ENCODE data around the gene GPS1.

Gene GPS1

GRCh38 chr17:82060001-82060380, 8.3 kb downstream of the GPS1 start:
- no peak for DNase-seq
- Histone ChIP-seq H3K36me3 (ENCODE audit: control insufficient read depth in 1 of 2, insufficient read depth in 2 of 2, low read length in 2 of 2) (peaks cover 83 to 88% of the 10 kb centered on the region in 2 experiments), H3K23ac (ENCODE audit: low read length) (no peak overlapping the region), H3K14ac (ENCODE audit: low read length) (no peak overlapping the region), H3K18ac (ENCODE audit: low read length) (no peak overlapping the region), H3K4me2 (ENCODE audit: low read length) (no peak overlapping the region), H2BK120ac (ENCODE audit: insufficient read depth, low read length, poor library complexity) (no peak overlapping the region), H4K91ac (ENCODE audit: low read depth, low read length) (no peak overlapping the region), H3K4me1 (ENCODE audit: control insufficient read depth in 1 of 2, insufficient read depth in 2 of 2, low read length in 2 of 2) (peaks cover 6% of the 10 kb centered on the region in 2 experiments), H4K8ac (ENCODE audit: low read depth, low read length) (no peak overlapping the region), H3K4me3 (ENCODE audit: low read depth, low read length) (no peak overlapping the region), H3K27ac (ENCODE audit: low read depth, low read length) (no peak overlapping the region), H3K79me2 (ENCODE audit: control insufficient read depth, insufficient read depth, low read length, poor library complexity) (peaks cover under 1% of the 10 kb centered on the region), H3K9me3 (ENCODE audit: insufficient read depth, low read depth, low read length) (peaks cover 2% of the 10 kb centered on the region), H3K4ac (ENCODE audit: low read depth, low read length) (no peak overlapping the region), H2AK5ac (ENCODE audit: low read length) (no peak overlapping the region), H4K12ac (ENCODE audit: low read depth, low read length) (no peak overlapping the region), H3K27me3 (ENCODE audit: insufficient read depth, low read length) (no peaks in the 10 kb centered on the region), H3K9ac (ENCODE audit: low read length) (no peak overlapping the region), H2BK12ac (ENCODE audit: low read length) (no peak overlapping the region), H2AFZ (ENCODE audit: insufficient read depth, low read length, poor library complexity) (no peak overlapping the region), H3K79me1 (ENCODE audit: low read length) (no peaks in the 10 kb centered on the region), H2BK5ac (ENCODE audit: low read depth, low read length, poor library complexity) (no peak overlapping the region)
- no CpG with 5 or more reads among the region's 16 CpGs for WGBS (ENCODE audit: extremely low coverage, insufficient coverage, insufficient read length)

- H2BK5ac ChIP-seq (ENCODE audit: low read depth, low read length, poor library complexity), result no peak overlapping the region
- H4K8ac ChIP-seq (ENCODE audit: low read depth, low read length), result no peak overlapping the region
- no peak overlapping the region for H3K4ac ChIP-seq (ENCODE audit: low read depth, low read length)
- H3K14ac ChIP-seq (ENCODE audit: low read length), result no peak overlapping the region
- H3K4me3 ChIP-seq (ENCODE audit: low read depth, low read length), result no peak overlapping the region
- no peak overlapping the region for H3K4me2 ChIP-seq (ENCODE audit: low read length)
- H3K79me2 ChIP-seq (ENCODE audit: control insufficient read depth, insufficient read depth, low read length, poor library complexity), result peaks cover 5% of the 10 kb centered on the region
- H4K91ac ChIP-seq (ENCODE audit: low read depth, low read length), result no peak overlapping the region
- no peak overlapping the region for H2AFZ ChIP-seq (ENCODE audit: insufficient read depth, low read length, poor library complexity)
- no peak overlapping the region for H2AK5ac ChIP-seq (ENCODE audit: low read length)
- H3K18ac ChIP-seq (ENCODE audit: low read length), result no peak overlapping the region
- no peak overlapping the region for H2BK120ac ChIP-seq (ENCODE audit: insufficient read depth, low read length, poor library complexity)
- H2BK12ac ChIP-seq (ENCODE audit: low read length), result no peak overlapping the region
- H3K27me3 ChIP-seq (ENCODE audit: insufficient read depth, low read length), result no peaks in the 10 kb centered on the region
- no peak overlapping the region for H3K23ac ChIP-seq (ENCODE audit: low read length)
- WGBS (ENCODE audit: extremely low coverage, insufficient coverage, insufficient read length), result no CpG with 5 or more reads among the region's 14 CpGs
- no peak overlapping the region for H3K9ac ChIP-seq (ENCODE audit: low read length)
- H3K27ac ChIP-seq (ENCODE audit: low read depth, low read length), result no peak overlapping the region
- peaks cover 6 to 7% of the 10 kb centered on the region in 2 experiments for H3K4me1 ChIP-seq (ENCODE audit: control insufficient read depth in 1 of 2, insufficient read depth in 2 of 2, low read length in 2 of 2)
- H4K12ac ChIP-seq (ENCODE audit: low read depth, low read length), result no peak overlapping the region
- DNase-seq, result no peak
- peaks cover 4% of the 10 kb centered on the region for H3K79me1 ChIP-seq (ENCODE audit: low read length)
- H3K9me3 ChIP-seq (ENCODE audit: insufficient read depth, low read depth, low read length), result peaks cover 2% of the 10 kb centered on the region
- peaks cover 78 to 82% of the 10 kb centered on the region in 2 experiments for H3K36me3 ChIP-seq (ENCODE audit: control insufficient read depth in 1 of 2, insufficient read depth in 2 of 2, low read length in 2 of 2)
These were observed 8.9 kb downstream of the GPS1 start for GRCh38 chr17:82060614-82061013.

DNA sequence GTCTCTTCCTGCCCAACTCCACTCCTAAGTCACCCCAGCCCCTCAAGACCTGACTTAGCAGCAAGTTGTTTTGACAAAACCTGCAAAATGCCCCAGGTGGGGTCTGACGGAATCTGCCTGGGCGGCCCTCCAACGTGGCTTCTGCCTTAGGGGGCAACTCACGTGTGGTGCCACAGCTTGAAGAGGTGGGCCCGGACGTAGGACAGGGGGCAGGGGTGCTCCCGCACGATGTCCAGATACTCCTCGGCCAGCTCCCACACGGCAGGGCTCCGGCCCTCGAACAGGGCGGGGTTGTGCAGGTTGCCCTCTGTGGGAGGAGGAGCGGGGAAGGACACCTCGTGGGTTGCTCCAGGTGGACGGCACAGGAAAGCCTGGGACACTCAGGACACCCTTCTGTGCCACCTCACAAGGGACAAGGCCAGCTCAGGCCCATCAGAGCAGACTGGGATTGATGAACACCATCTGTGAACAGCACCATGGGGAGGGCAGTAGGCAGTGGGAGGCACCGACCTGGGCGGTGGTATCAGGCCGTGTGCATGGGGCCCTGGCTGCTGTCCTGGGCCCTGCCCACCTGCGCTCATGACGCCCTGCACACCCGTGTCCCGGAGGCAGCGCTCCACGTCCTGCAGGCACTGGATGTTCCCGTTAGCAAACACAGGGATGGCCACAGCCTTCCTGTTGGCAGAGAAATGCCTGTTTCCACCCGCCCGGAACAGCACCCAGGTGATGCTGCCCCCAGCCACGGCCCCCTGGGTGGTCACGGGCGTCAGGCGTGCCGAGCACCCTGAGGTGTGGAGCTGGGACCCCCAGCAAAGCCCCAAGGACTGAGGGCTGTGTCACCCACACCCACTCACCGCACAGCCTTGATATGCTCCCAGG, 9.6 kb downstream of the GPS1 start:
- H2BK5ac ChIP-seq (ENCODE audit: low read depth, low read length, poor library complexity), result no peak overlapping the region
- no peak for DNase-seq
- H3K27ac ChIP-seq (ENCODE audit: low read depth, low read length), result no peak overlapping the region
- H3K4me3 ChIP-seq (ENCODE audit: low read depth, low read length), result no peak overlapping the region
- H3K9ac ChIP-seq (ENCODE audit: low read length), result no peak overlapping the region
- peaks cover 10% of the 10 kb centered on the region for H3K79me2 ChIP-seq (ENCODE audit: control insufficient read depth, insufficient read depth, low read length, poor library complexity)
- no peak overlapping the region for H3K14ac ChIP-seq (ENCODE audit: low read length)
- H3K27me3 ChIP-seq (ENCODE audit: insufficient read depth, low read length), result no peaks in the 10 kb centered on the region
- no peak overlapping the region for H4K8ac ChIP-seq (ENCODE audit: low read depth, low read length)
- no CpG with 5 or more reads among the region's 34 CpGs for WGBS (ENCODE audit: extremely low coverage, insufficient coverage, insufficient read length)
- H2BK120ac ChIP-seq (ENCODE audit: insufficient read depth, low read length, poor library complexity), result no peak overlapping the region
- no peak overlapping the region for H2AFZ ChIP-seq (ENCODE audit: insufficient read depth, low read length, poor library complexity)
- H3K79me1 ChIP-seq (ENCODE audit: low read length), result peaks cover 9% of the 10 kb centered on the region
- no peaks in the 10 kb centered on the region for H3K9me3 ChIP-seq (ENCODE audit: insufficient read depth, low read depth, low read length)
- no peak overlapping the region for H3K18ac ChIP-seq (ENCODE audit: low read length)
- H3K23ac ChIP-seq (ENCODE audit: low read length), result no peak overlapping the region
- peaks cover 72 to 75% of the 10 kb centered on the region in 2 experiments for H3K36me3 ChIP-seq (ENCODE audit: control insufficient read depth in 1 of 2, insufficient read depth in 2 of 2, low read length in 2 of 2)
- H3K4ac ChIP-seq (ENCODE audit: low read depth, low read length), result no peak overlapping the region
- no peak overlapping the region for H4K12ac ChIP-seq (ENCODE audit: low read depth, low read length)
- H3K4me2 ChIP-seq (ENCODE audit: low read length), result no peak overlapping the region
- H4K91ac ChIP-seq (ENCODE audit: low read depth, low read length), result no peak overlapping the region
- no peak overlapping the region for H2AK5ac ChIP-seq (ENCODE audit: low read length)
- no peak overlapping the region for H2BK12ac ChIP-seq (ENCODE audit: low read length)
- H3K4me1 ChIP-seq (ENCODE audit: control insufficient read depth in 1 of 2, insufficient read depth in 2 of 2, low read length in 2 of 2), result peaks cover 11 to 12% of the 10 kb centered on the region in 2 experiments

- Histone ChIP-seq H3K36me3 (ENCODE audit: control insufficient read depth in 1 of 2, insufficient read depth in 2 of 2, low read length in 2 of 2) (peaks cover 61 to 65% of the 10 kb centered on the region in 2 experiments), H3K4me3 (ENCODE audit: low read depth, low read length) (no peak overlapping the region), H3K9ac (ENCODE audit: low read length) (no peak overlapping the region), H3K4ac (ENCODE audit: low read depth, low read length) (no peak overlapping the region), H3K4me2 (ENCODE audit: low read length) (no peak overlapping the region), H4K12ac (ENCODE audit: low read depth, low read length) (no peak overlapping the region), H2BK120ac (ENCODE audit: insufficient read depth, low read length, poor library complexity) (no peak overlapping the region), H2BK12ac (ENCODE audit: low read length) (no peak overlapping the region), H3K18ac (ENCODE audit: low read length) (no peak overlapping the region), H3K23ac (ENCODE audit: low read length) (no peak overlapping the region), H3K79me2 (ENCODE audit: control insufficient read depth, insufficient read depth, low read length, poor library complexity) (peaks cover 10% of the 10 kb centered on the region), H3K4me1 (ENCODE audit: control insufficient read depth in 1 of 2, insufficient read depth in 2 of 2, low read length in 2 of 2) (peaks cover 11 to 12% of the 10 kb centered on the region in 2 experiments), H3K27me3 (ENCODE audit: insufficient read depth, low read length) (no peaks in the 10 kb centered on the region), H3K79me1 (ENCODE audit: low read length) (peaks cover 9% of the 10 kb centered on the region), H4K8ac (ENCODE audit: low read depth, low read length) (no peak overlapping the region), H3K9me3 (ENCODE audit: insufficient read depth, low read depth, low read length) (no peaks in the 10 kb centered on the region), H3K14ac (ENCODE audit: low read length) (no peak overlapping the region), H2AFZ (ENCODE audit: insufficient read depth, low read length, poor library complexity) (no peak overlapping the region), H4K91ac (ENCODE audit: low read depth, low read length) (no peak overlapping the region), H3K27ac (ENCODE audit: low read depth, low read length) (no peak overlapping the region), H2BK5ac (ENCODE audit: low read depth, low read length, poor library complexity) (no peak overlapping the region), H2AK5ac (ENCODE audit: low read length) (no peak overlapping the region)
- no CpG with 5 or more reads among the region's 24 CpGs for WGBS (ENCODE audit: extremely low coverage, insufficient coverage, insufficient read length)
- DNase-seq, result no peak
These were observed 10.6 kb downstream of the GPS1 start for GRCh38 chr17:82062076-82062983.
